Measurements from ENCODE around the gene PGA4. TPM values are rescaled to one million over a fixed set of nuclear protein-coding genes. Genes with fewer than 3 reads are reported as not detected.
"Not testable (repeated sequence)": the region's sequence is repeated elsewhere in the genome, so short reads cannot be mapped to it uniquely, and the experiment has no call there.

PGA4 gene
- polyA plus RNA-seq, 1 donor, result 3.3 TPM

- no CpG with 5 or more reads among the region's 9 CpGs for whole genome bisulfite sequencing (ENCODE audit: insufficient coverage, low lambda C conversion rate)
- H3K4me3 ChIP-seq (ENCODE audit: low read length); H3K36me3 ChIP-seq (ENCODE audit: control insufficient read depth, insufficient read depth, low read length); DNase-seq; H3K27me3 ChIP-seq (ENCODE audit: control insufficient read depth, insufficient read depth, low read length); H3K4me1 ChIP-seq (ENCODE audit: control insufficient read depth, insufficient read depth, low read length); H3K27ac ChIP-seq (ENCODE audit: low read length); H3K9me3 ChIP-seq (ENCODE audit: control insufficient read depth, low read depth, low read length): not testable (repeated sequence)
These were observed 25.9 kb downstream of the PGA4 start for GRCh38 chr11:61248071-61248470.

- not testable (repeated sequence) for H3K36me3 ChIP-seq (ENCODE audit: control insufficient read depth, insufficient read depth, low read length); H3K9me3 ChIP-seq (ENCODE audit: control insufficient read depth, low read depth, low read length); H3K27me3 ChIP-seq (ENCODE audit: control insufficient read depth, insufficient read depth, low read length); H3K27ac ChIP-seq (ENCODE audit: low read length); DNase-seq; H3K4me3 ChIP-seq (ENCODE audit: low read length); H3K4me1 ChIP-seq (ENCODE audit: control insufficient read depth, insufficient read depth, low read length)
- no CpG with 5 or more reads among the region's 8 CpGs for WGBS (ENCODE audit: insufficient coverage, low lambda C conversion rate)
These were observed 27.1 kb downstream of the PGA4 start for GRCh38 chr11:61249201-61249600.

- H3K27me3 ChIP-seq (ENCODE audit: control insufficient read depth, insufficient read depth, low read length); H3K27ac ChIP-seq (ENCODE audit: low read length); H3K4me1 ChIP-seq (ENCODE audit: control insufficient read depth, insufficient read depth, low read length); H3K36me3 ChIP-seq (ENCODE audit: control insufficient read depth, insufficient read depth, low read length); DNase-seq; H3K4me3 ChIP-seq (ENCODE audit: low read length); H3K9me3 ChIP-seq (ENCODE audit: control insufficient read depth, low read depth, low read length): not testable (repeated sequence)
- no CpG with 5 or more reads among the region's 20 CpGs for WGBS (ENCODE audit: insufficient coverage, low lambda C conversion rate)
These were observed 28.9 kb downstream of the PGA4 start for GRCh38 chr11:61250796-61251765.

GRCh38 chr11:61252332-61252731 lies 30.2 kb downstream of the PGA4 start:
- not testable (repeated sequence) for H3K27me3 ChIP-seq (ENCODE audit: control insufficient read depth, insufficient read depth, low read length); H3K36me3 ChIP-seq (ENCODE audit: control insufficient read depth, insufficient read depth, low read length); H3K4me1 ChIP-seq (ENCODE audit: control insufficient read depth, insufficient read depth, low read length); H3K4me3 ChIP-seq (ENCODE audit: low read length); H3K9me3 ChIP-seq (ENCODE audit: control insufficient read depth, low read depth, low read length); DNase-seq; H3K27ac ChIP-seq (ENCODE audit: low read length)
- no CpG with 5 or more reads among the region's 1 CpG for WGBS (ENCODE audit: insufficient coverage, low lambda C conversion rate)

GRCh38 chr11:61254403-61255025 lies 32.4 kb downstream of the PGA4 start:
- DNase-seq, result peak; percentile 39 to 42
- no peaks in the 10 kb centered on the region for H3K4me1 ChIP-seq (ENCODE audit: control insufficient read depth, insufficient read depth, low read length)
- no CpG with 5 or more reads among the region's 12 CpGs for WGBS (ENCODE audit: insufficient coverage, low lambda C conversion rate)

GRCh38 chr11:61256710-61257482 lies 34.7 kb downstream of the PGA4 start:
- no peak for DNase-seq
- Histone ChIP-seq H3K4me3 (ENCODE audit: low read length) (no peak overlapping the region), H3K9me3 (ENCODE audit: control insufficient read depth, low read depth, low read length) (no peaks in the 10 kb centered on the region)

More at GRCh38 chr11:61254403-61255025, 32.4 kb downstream of the PGA4 start:
- Histone ChIP-seq H3K9me3 (ENCODE audit: control insufficient read depth, low read depth, low read length) (no peaks in the 10 kb centered on the region), H3K27me3 (ENCODE audit: control insufficient read depth, insufficient read depth, low read length) (no peaks in the 10 kb centered on the region), H3K36me3 (ENCODE audit: control insufficient read depth, insufficient read depth, low read length) (no peaks in the 10 kb centered on the region), H3K27ac (ENCODE audit: low read length) (no peak overlapping the region), H3K4me3 (ENCODE audit: low read length) (no peak overlapping the region)

GRCh38 chr11:61258546-61258945 lies 36.4 kb downstream of the PGA4 start:
- Histone ChIP-seq H3K27ac (ENCODE audit: low read length) (no peak overlapping the region), H3K27me3 (ENCODE audit: control insufficient read depth, insufficient read depth, low read length) (no peaks in the 10 kb centered on the region), H3K4me3 (ENCODE audit: low read length) (no peak overlapping the region), H3K9me3 (ENCODE audit: control insufficient read depth, low read depth, low read length) (no peaks in the 10 kb centered on the region), H3K36me3 (ENCODE audit: control insufficient read depth, insufficient read depth, low read length) (no peaks in the 10 kb centered on the region), H3K4me1 (ENCODE audit: control insufficient read depth, insufficient read depth, low read length) (no peaks in the 10 kb centered on the region)
- no peak for DNase-seq
- WGBS (ENCODE audit: insufficient coverage, low lambda C conversion rate), result no CpG with 5 or more reads among the region's 9 CpGs

More at GRCh38 chr11:61256710-61257482, 34.7 kb downstream of the PGA4 start:
- Histone ChIP-seq H3K4me1 (ENCODE audit: control insufficient read depth, insufficient read depth, low read length) (no peaks in the 10 kb centered on the region), H3K27me3 (ENCODE audit: control insufficient read depth, insufficient read depth, low read length) (no peaks in the 10 kb centered on the region), H3K27ac (ENCODE audit: low read length) (no peak overlapping the region), H3K36me3 (ENCODE audit: control insufficient read depth, insufficient read depth, low read length) (no peaks in the 10 kb centered on the region)
- WGBS (ENCODE audit: insufficient coverage, low lambda C conversion rate), result no CpG with 5 or more reads among the region's 18 CpGs

- no peaks in the 10 kb centered on the region for H3K36me3 ChIP-seq (ENCODE audit: control insufficient read depth, insufficient read depth, low read length)
- no peaks in the 10 kb centered on the region for H3K27me3 ChIP-seq (ENCODE audit: control insufficient read depth, insufficient read depth, low read length)
- H3K9me3 ChIP-seq (ENCODE audit: control insufficient read depth, low read depth, low read length), result no peaks in the 10 kb centered on the region
- WGBS (ENCODE audit: insufficient coverage, low lambda C conversion rate), result no CpG with 5 or more reads among the region's 6 CpGs
- H3K4me3 ChIP-seq (ENCODE audit: low read length), result no peak overlapping the region
- H3K4me1 ChIP-seq (ENCODE audit: control insufficient read depth, insufficient read depth, low read length), result no peaks in the 10 kb centered on the region
- no peak overlapping the region for H3K27ac ChIP-seq (ENCODE audit: low read length)
- DNase-seq, result no peak
These were observed 37.2 kb downstream of the PGA4 start for GRCh38 chr11:61259363-61259762.

GRCh38 chr11:61264371-61264770 lies 42.2 kb downstream of the PGA4 start:
- H3K36me3 ChIP-seq (ENCODE audit: control insufficient read depth, insufficient read depth, low read length), result no peaks in the 10 kb centered on the region
- H3K9me3 ChIP-seq (ENCODE audit: control insufficient read depth, low read depth, low read length), result peaks cover 2% of the 10 kb centered on the region
- DNase-seq, result no peak
- H3K4me3 ChIP-seq (ENCODE audit: low read length), result no peak overlapping the region
- H3K4me1 ChIP-seq (ENCODE audit: control insufficient read depth, insufficient read depth, low read length), result peaks cover 24% of the 10 kb centered on the region
- WGBS (ENCODE audit: insufficient coverage, low lambda C conversion rate), result no CpG with 5 or more reads among the region's 6 CpGs
- no peak overlapping the region for H3K27ac ChIP-seq (ENCODE audit: low read length)
- H3K27me3 ChIP-seq (ENCODE audit: control insufficient read depth, insufficient read depth, low read length), result no peaks in the 10 kb centered on the region

- H3K36me3 ChIP-seq (ENCODE audit: control insufficient read depth, insufficient read depth, low read length), result no peaks in the 10 kb centered on the region
- H3K27ac ChIP-seq (ENCODE audit: low read length), result no peak overlapping the region
- H3K4me1 ChIP-seq (ENCODE audit: control insufficient read depth, insufficient read depth, low read length), result peaks cover 24% of the 10 kb centered on the region
- no CpG with 5 or more reads among the region's 14 CpGs for WGBS (ENCODE audit: insufficient coverage, low lambda C conversion rate)
- H3K9me3 ChIP-seq (ENCODE audit: control insufficient read depth, low read depth, low read length), result peaks cover 2% of the 10 kb centered on the region
- DNase-seq, result no peak
- H3K4me3 ChIP-seq (ENCODE audit: low read length), result no peak overlapping the region
- no peaks in the 10 kb centered on the region for H3K27me3 ChIP-seq (ENCODE audit: control insufficient read depth, insufficient read depth, low read length)
These were observed 42.6 kb downstream of the PGA4 start for GRCh38 chr11:61264795-61265194.
